Omental fat pad (tissue), 4 donors: ENCODE measurements around the gene SPRR3. TPM values are rescaled to one million over a fixed set of nuclear protein-coding genes. Genes with fewer than 3 reads are reported as not detected.

Source experiments
- ATAC-seq: fragments of 150-250 bp; one replicate; pipeline ENCODE4 v1.9.1; 2016; ENCODE audit warnings: mild to moderate bottlenecking, moderate library complexity; ENCODE audit not compliant: low FRiP score
- DNase-seq: peaks from one replicate; pipeline ENCODE4 v3.0.0-alpha.2; 2019; ENCODE audit warnings: low spot score
- small RNA-seq: library from RNA; depleted of rRNA; stranded (forward); fragments of <200 nt; gene quantifications from one replicate; pipeline ENCODE3, GENCODE V24; 2016
- total RNA-seq, 4 donors: library from RNA; depleted of rRNA; stranded (reverse); fragments of >200 nt; gene quantifications; one replicate each; pipeline ENCODE4 v1.1.0, GENCODE V29; 2016
- TF ChIP-seq, protein P1 (sequence below), 3 donors: fragments of 450-650 bp; IDR thresholded peaks; one replicate each; pipeline ENCODE4 v1.5.1; 2016 to 2017; ENCODE audit warnings: antibody characterized with exemption in 3 of 3, mild to moderate bottlenecking in 3 of 3, moderate library complexity in 2 of 3

Gene SPRR3
- total RNA-seq, 4 donors from 2014 or later: not detected

- ATAC-seq: no peak
- TF ChIP-seq, protein P1, sequence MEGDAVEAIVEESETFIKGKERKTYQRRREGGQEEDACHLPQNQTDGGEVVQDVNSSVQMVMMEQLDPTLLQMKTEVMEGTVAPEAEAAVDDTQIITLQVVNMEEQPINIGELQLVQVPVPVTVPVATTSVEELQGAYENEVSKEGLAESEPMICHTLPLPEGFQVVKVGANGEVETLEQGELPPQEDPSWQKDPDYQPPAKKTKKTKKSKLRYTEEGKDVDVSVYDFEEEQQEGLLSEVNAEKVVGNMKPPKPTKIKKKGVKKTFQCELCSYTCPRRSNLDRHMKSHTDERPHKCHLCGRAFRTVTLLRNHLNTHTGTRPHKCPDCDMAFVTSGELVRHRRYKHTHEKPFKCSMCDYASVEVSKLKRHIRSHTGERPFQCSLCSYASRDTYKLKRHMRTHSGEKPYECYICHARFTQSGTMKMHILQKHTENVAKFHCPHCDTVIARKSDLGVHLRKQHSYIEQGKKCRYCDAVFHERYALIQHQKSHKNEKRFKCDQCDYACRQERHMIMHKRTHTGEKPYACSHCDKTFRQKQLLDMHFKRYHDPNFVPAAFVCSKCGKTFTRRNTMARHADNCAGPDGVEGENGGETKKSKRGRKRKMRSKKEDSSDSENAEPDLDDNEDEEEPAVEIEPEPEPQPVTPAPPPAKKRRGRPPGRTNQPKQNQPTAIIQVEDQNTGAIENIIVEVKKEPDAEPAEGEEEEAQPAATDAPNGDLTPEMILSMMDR (IDR thresholded peaks at IDR 0.05): no peak
Measured at GRCh38 chr1:153049211-153049610, 47.7 kb downstream of the SPRR3 start.

More at GRCh38 chr1:153049211-153049610, 47.7 kb downstream of the SPRR3 start:
- DNase-seq: no peak

Small RNAs within 50 kb of the gene (small RNA-seq; reads per million reads assigned to genes)
- gene AL356867.1: not detected
- not detected for gene RF00322
- gene SPRR1A: not detected

Other genes starting within 250 kb of the SPRR3 start
- gene KPRP, start 243.7 kb upstream of the SPRR3 start, total RNA-seq: not detected
- not detected for gene LCE1F, start 226.6 kb upstream of the SPRR3 start, total RNA-seq
- gene LCE1E, start 215.5 kb upstream of the SPRR3 start, total RNA-seq: not detected
- not detected for gene LCE1D, start 205.0 kb upstream of the SPRR3 start, total RNA-seq
- gene LCE1C, start 195.1 kb upstream of the SPRR3 start, total RNA-seq: not detected
- gene LCE1B, start 189.8 kb upstream of the SPRR3 start, total RNA-seq: not detected
- gene LCE1A, start 174.3 kb upstream of the SPRR3 start, total RNA-seq: not detected
- gene LCE6A, start 158.9 kb upstream of the SPRR3 start, total RNA-seq: not detected
- gene LCE7A, start 141.8 kb upstream of the SPRR3 start, total RNA-seq: not detected
- gene SMCP, start 123.4 kb upstream of the SPRR3 start, total RNA-seq: not detected
- gene IVL, start 93.2 kb upstream of the SPRR3 start, total RNA-seq: not detected
- gene SPRR5, start 54.5 kb upstream of the SPRR3 start, total RNA-seq: not detected
- not detected for gene SPRR4, start 31.1 kb upstream of the SPRR3 start, total RNA-seq
- gene SPRR1A, start 17.7 kb upstream of the SPRR3 start, total RNA-seq: not detected
- not detected for gene SPRR1B, start 29.5 kb downstream of the SPRR3 start, total RNA-seq
- gene SPRR2D, start 39.4 kb downstream of the SPRR3 start, total RNA-seq: not detected
- gene SPRR2A, start 55.8 kb downstream of the SPRR3 start, total RNA-seq: not detected
- not detected for gene SPRR2B, start 69.9 kb downstream of the SPRR3 start, total RNA-seq
- not detected for gene SPRR2E, start 92.8 kb downstream of the SPRR3 start, total RNA-seq
- not detected for gene SPRR2F, start 111.8 kb downstream of the SPRR3 start, total RNA-seq
- gene SPRR2G, start 149.1 kb downstream of the SPRR3 start, total RNA-seq: not detected
- not detected for gene LELP1, start 201.7 kb downstream of the SPRR3 start, total RNA-seq
- gene PRR9, start 215.8 kb downstream of the SPRR3 start, total RNA-seq: 1 to 10 TPM in 2 of 4 donors, not detected in 2; 2.0 to 5.4 TPM